ENCODE results near the gene CA7.

- TF ChIP-seq POLR2AphosphoS5 (IDR thresholded peaks at IDR 0.05) (no peak), EP300 (IDR thresholded peaks at IDR 0.05) (no peak), CTCF (IDR thresholded peaks at IDR 0.05) (no peak), POLR2A (IDR thresholded peaks at IDR 0.05; ENCODE audit: low read depth) (no peak)
These were observed 12.0 kb upstream of the CA7 start for GRCh38 chr16:66832190-66832589.
